ENCODE results near the gene NRN1.

DNA sequence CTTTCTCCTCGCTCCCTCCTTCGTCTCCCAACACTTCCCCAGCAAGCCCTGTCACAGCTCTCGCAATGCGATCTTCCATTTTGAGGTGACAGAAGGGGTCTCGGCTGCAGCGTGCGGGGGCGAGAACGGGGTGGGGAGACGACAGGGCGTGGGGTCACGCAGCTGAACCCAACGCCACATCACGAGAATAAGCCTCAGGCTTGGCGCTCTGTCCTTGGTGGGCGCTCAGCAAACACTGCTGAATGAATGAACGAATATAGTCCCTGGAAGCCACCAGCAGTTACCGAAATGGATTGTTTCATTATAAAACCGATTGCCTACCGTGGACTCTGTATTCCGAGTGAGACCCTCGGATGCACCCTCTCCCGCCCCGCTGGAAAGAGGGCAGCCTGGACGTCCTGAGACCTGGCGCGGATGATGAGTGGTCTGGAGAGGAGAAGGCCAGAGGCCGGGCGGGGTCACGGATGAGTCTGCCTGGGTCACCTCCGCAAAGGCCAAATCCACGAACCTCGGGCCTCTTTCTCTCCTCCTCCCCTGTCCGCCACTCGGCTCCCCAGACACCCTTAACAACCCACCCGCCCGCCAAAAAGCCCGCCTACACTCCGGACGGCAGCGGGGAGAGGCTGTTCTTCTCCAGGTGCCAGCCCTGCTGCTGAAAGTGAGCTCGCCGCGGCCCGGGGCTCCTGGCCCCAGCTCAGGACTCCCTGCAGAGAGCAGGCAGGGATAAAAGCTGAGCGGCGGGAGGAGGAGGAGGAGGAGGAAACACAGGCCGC is 3.7 kb downstream of the NRN1 start:
- TF ChIP-seq EP300 (IDR thresholded peaks at IDR 0.05) (no peak), POLR2A (IDR thresholded peaks at IDR 0.05) (no peak)
- TF ChIP-seq, protein P1, sequence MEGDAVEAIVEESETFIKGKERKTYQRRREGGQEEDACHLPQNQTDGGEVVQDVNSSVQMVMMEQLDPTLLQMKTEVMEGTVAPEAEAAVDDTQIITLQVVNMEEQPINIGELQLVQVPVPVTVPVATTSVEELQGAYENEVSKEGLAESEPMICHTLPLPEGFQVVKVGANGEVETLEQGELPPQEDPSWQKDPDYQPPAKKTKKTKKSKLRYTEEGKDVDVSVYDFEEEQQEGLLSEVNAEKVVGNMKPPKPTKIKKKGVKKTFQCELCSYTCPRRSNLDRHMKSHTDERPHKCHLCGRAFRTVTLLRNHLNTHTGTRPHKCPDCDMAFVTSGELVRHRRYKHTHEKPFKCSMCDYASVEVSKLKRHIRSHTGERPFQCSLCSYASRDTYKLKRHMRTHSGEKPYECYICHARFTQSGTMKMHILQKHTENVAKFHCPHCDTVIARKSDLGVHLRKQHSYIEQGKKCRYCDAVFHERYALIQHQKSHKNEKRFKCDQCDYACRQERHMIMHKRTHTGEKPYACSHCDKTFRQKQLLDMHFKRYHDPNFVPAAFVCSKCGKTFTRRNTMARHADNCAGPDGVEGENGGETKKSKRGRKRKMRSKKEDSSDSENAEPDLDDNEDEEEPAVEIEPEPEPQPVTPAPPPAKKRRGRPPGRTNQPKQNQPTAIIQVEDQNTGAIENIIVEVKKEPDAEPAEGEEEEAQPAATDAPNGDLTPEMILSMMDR (IDR thresholded peaks at IDR 0.05) = no peak
